HEK293 (cell line): ENCODE data around the gene ARHGEF7.
A peak's percentile ranks its signal among the peaks of the same experiment; 100 is the strongest.

Source experiments
- CTCF ChIA-PET: fragments of 350-600 bp; formaldehyde crosslinking; extraction: SDS; loops from one replicate; lab custom pipeline; 2021; ENCODE audit warnings: antibody characterized with exemption; lab: Yijun Ruan, JAX
- POLR2A ChIA-PET: fragments of 300-600 bp; formaldehyde crosslinking; extraction: SDS; loops from one replicate; lab custom pipeline; 2020; ENCODE audit warnings: antibody characterized with exemption, inconsistent platforms; lab: Yijun Ruan, JAX
- H3K27ac ChIP-seq: fragments of 200-500 bp; sonication (Bioruptor generic); 2 replicates; pipeline ENCODE4 v1.5.1; 2014; ENCODE audit warnings: low read depth, low read length, control low read depth, inconsistent platforms; ENCODE audit errors: extremely low read depth
- H3K36me3 ChIP-seq, 2 experiments: fragments of 200-500 bp in 1 of 2; sonication (Bioruptor generic) in 1 of 2; 1 replicate in 1 of 2; 2 replicates in 1 of 2; pipeline ENCODE4 v1.5.1; 2014 to 2017; ENCODE audit warnings: inconsistent platforms in 2 of 2, low read length in 2 of 2; ENCODE audit not compliant: control insufficient read depth in 2 of 2, insufficient read depth in 1 of 2
- H3K4me1 ChIP-seq: fragments of 200-500 bp; sonication (Bioruptor generic); 2 replicates; pipeline ENCODE4 v1.5.1; 2014; ENCODE audit warnings: mild to moderate bottlenecking, low read length, inconsistent platforms; ENCODE audit not compliant: control insufficient read depth, insufficient read depth
- H3K4me3 ChIP-seq: 2 replicates; pipeline ENCODE4 v1.5.1; 2011; ENCODE audit warnings: low read depth, mild to moderate bottlenecking, control low read depth, low read length, moderate library complexity
- H3K9me3 ChIP-seq: fragments of 200-500 bp; sonication (Bioruptor generic); 2 replicates; pipeline ENCODE4 v1.5.1; 2014; ENCODE audit warnings: low read depth, low read length, inconsistent platforms; ENCODE audit not compliant: control insufficient read depth, insufficient read depth
- BCL11B ChIP-seq: fragments of 450-650 bp; formaldehyde crosslinking; IDR thresholded peaks from 2 replicates; pipeline ENCODE4 v1.5.1; 2016; ENCODE audit warnings: low read depth, missing biosample characterization, missing genetic modification characterization
- FEZF1 ChIP-seq: fragments of 450-650 bp; formaldehyde crosslinking; IDR thresholded peaks from 2 replicates; pipeline ENCODE4 v1.5.1; 2016; ENCODE audit warnings: missing biosample characterization, missing genetic modification characterization
- SALL2 ChIP-seq: fragments of 450-650 bp; formaldehyde crosslinking; IDR thresholded peaks from 2 replicates; pipeline ENCODE4 v1.5.0; 2017; ENCODE audit warnings: missing biosample characterization, mild to moderate bottlenecking, missing genetic modification characterization, borderline replicate concordance
- SP2 ChIP-seq: fragments of 450-650 bp; formaldehyde crosslinking; IDR thresholded peaks from 2 replicates; pipeline ENCODE4 v1.5.1; 2016; ENCODE audit warnings: missing biosample characterization, missing genetic modification characterization
- TCF7L2 ChIP-seq: IDR thresholded peaks from 2 replicates; pipeline ENCODE4 v1.6.1; 2011; ENCODE audit warnings: low read depth, mild to moderate bottlenecking, inconsistent platforms, low read length, moderate library complexity, borderline replicate concordance
- TRIM28 ChIP-seq: IDR thresholded peaks from 2 replicates; pipeline ENCODE4 v1.6.1; 2011; ENCODE audit warnings: low read length, control low read depth, borderline replicate concordance
- ZBTB6 ChIP-seq: fragments of 450-650 bp; formaldehyde crosslinking; IDR thresholded peaks from 2 replicates; pipeline ENCODE4 v1.5.1; 2017; ENCODE audit warnings: missing biosample characterization, missing genetic modification characterization
- ZIC2 ChIP-seq: fragments of 450-650 bp; formaldehyde crosslinking; IDR thresholded peaks from 2 replicates; pipeline ENCODE4 v1.5.1; 2016; ENCODE audit warnings: missing biosample characterization, missing genetic modification characterization
- ZNF133 ChIP-seq: fragments of 450-650 bp; formaldehyde crosslinking; IDR thresholded peaks from 2 replicates; pipeline ENCODE4 v1.5.1; 2016; ENCODE audit warnings: missing biosample characterization, missing genetic modification characterization
- ZNF138 ChIP-seq: fragments of 450-650 bp; formaldehyde crosslinking; IDR thresholded peaks from 2 replicates; pipeline ENCODE4 v1.5.1; 2016; ENCODE audit warnings: missing biosample characterization, missing genetic modification characterization, borderline replicate concordance
- ZNF140 ChIP-seq: fragments of 450-650 bp; formaldehyde crosslinking; IDR thresholded peaks from 2 replicates; pipeline ENCODE4 v1.5.1; 2016; ENCODE audit warnings: missing biosample characterization, missing genetic modification characterization
- ZNF211 ChIP-seq: fragments of 450-650 bp; formaldehyde crosslinking; IDR thresholded peaks from 2 replicates; pipeline ENCODE4 v1.5.1; 2016; ENCODE audit warnings: low read depth, missing biosample characterization, missing genetic modification characterization
- ZNF394 ChIP-seq: fragments of 450-650 bp; formaldehyde crosslinking; IDR thresholded peaks from 2 replicates; pipeline ENCODE4 v1.5.1; 2016; ENCODE audit warnings: missing biosample characterization, missing genetic modification characterization, mild to moderate bottlenecking, moderate library complexity, borderline replicate concordance
- ZNF449 ChIP-seq: fragments of 450-650 bp; formaldehyde crosslinking; IDR thresholded peaks from 2 replicates; pipeline ENCODE4 v1.5.1; 2017; ENCODE audit warnings: missing biosample characterization, mild to moderate bottlenecking, missing genetic modification characterization, moderate library complexity
- ZNF549 ChIP-seq: fragments of 450-650 bp; IDR thresholded peaks from 2 replicates; pipeline ENCODE4 v1.5.1; 2018; ENCODE audit warnings: missing biosample characterization, missing genetic modification characterization, mild to moderate bottlenecking, inconsistent platforms, moderate library complexity
- ZNF610 ChIP-seq: fragments of 450-650 bp; formaldehyde crosslinking; IDR thresholded peaks from 2 replicates; pipeline ENCODE4 v1.5.1; 2016; ENCODE audit warnings: missing biosample characterization, missing genetic modification characterization, borderline replicate concordance
- ZNF621 ChIP-seq: fragments of 450-650 bp; formaldehyde crosslinking; IDR thresholded peaks from 2 replicates; pipeline ENCODE4 v1.5.1; 2017; ENCODE audit warnings: missing biosample characterization, missing genetic modification characterization
- ZNF792 ChIP-seq: fragments of 450-650 bp; formaldehyde crosslinking; IDR thresholded peaks from 2 replicates; pipeline ENCODE4 v1.5.1; 2016; ENCODE audit warnings: missing biosample characterization, missing genetic modification characterization
- ZSCAN5A ChIP-seq: fragments of 450-650 bp; formaldehyde crosslinking; IDR thresholded peaks from 2 replicates; pipeline ENCODE4 v1.5.1; 2016; ENCODE audit warnings: missing biosample characterization, missing genetic modification characterization
- TF ChIP-seq, protein P1 (sequence below): fragments of 450-650 bp; formaldehyde crosslinking; IDR thresholded peaks from 2 replicates; pipeline ENCODE4 v1.5.1; 2016; ENCODE audit warnings: missing biosample characterization, missing genetic modification characterization
- TF ChIP-seq, protein P2 (sequence below): sonication (generic); formaldehyde crosslinking; IDR thresholded peaks from 2 replicates; pipeline ENCODE4 v1.8.1; 2022; ENCODE audit warnings: mild to moderate bottlenecking, moderate library complexity, missing genetic modification reagents

The ARHGEF7 gene

GRCh38 chr13:111211789-111212516 is 96.8 kb downstream of the ARHGEF7 start (continued):
- TF ChIP-seq ZBTB6 (tag by site-specific recombination), result no peak
- TF ChIP-seq ZNF138 (tag by site-specific recombination), result no peak
- TF ChIP-seq ZNF449, result no peak
- no peak for TF ChIP-seq TCF7L2
- 0 out of 2 replicates have a peak, but pooled peaks have one; percentile 15 for TF ChIP-seq ZIC2
- TF ChIP-seq ZNF133 (tag by site-specific recombination), result peak; percentile 75
- no peak for TF ChIP-seq ZNF140 (tag by site-specific recombination)
- TF ChIP-seq SP2, result no peak
- no peak for TF ChIP-seq ZNF610 (tag by site-specific recombination)
- TF ChIP-seq ZNF394 (tag by site-specific recombination), result no peak
- TF ChIP-seq ZNF621 (tag by site-specific recombination), result no peak
- peak; percentile 37; the same call in 1 of the 2 replicates for TF ChIP-seq TRIM28
- TF ChIP-seq SALL2, result no peak

DNA sequence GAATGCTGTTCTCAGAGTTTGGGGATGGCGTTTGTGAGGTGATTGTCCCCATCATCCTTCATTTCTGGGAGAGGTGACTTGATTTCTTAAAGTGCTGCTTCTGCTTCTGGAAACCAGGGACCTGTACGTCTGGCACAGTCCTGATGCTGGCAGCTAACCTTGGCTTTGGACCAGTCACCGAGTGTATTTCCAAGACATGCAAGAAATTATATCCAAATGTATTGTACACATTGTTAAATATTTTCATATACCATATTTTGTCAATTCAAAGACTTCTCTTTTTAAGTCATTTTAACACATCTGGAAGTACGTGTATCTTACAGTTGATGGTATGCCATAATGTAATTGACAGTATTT is 97.4 kb downstream of the ARHGEF7 start:
- ChIA-PET CTCF (no interaction called here), POLR2A (no interaction called here)
- TF ChIP-seq ZNF138 (tag by site-specific recombination) (no peak), ZSCAN5A (tag by site-specific recombination) (no peak), ZNF792 (tag by site-specific recombination) (no peak), ZNF211 (tag by site-specific recombination) (no peak), FEZF1 (tag by site-specific recombination) (no peak), ZIC2 (no peak), ZNF549 (tag by site-specific recombination) (no peak), BCL11B (tag by site-specific recombination) (no peak)
- TF ChIP-seq, protein P1, sequence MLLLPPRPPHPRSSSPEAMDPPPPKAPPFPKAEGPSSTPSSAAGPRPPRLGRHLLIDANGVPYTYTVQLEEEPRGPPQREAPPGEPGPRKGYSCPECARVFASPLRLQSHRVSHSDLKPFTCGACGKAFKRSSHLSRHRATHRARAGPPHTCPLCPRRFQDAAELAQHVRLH (tag by site-specific recombination), result no peak
- TF ChIP-seq, protein P2, sequence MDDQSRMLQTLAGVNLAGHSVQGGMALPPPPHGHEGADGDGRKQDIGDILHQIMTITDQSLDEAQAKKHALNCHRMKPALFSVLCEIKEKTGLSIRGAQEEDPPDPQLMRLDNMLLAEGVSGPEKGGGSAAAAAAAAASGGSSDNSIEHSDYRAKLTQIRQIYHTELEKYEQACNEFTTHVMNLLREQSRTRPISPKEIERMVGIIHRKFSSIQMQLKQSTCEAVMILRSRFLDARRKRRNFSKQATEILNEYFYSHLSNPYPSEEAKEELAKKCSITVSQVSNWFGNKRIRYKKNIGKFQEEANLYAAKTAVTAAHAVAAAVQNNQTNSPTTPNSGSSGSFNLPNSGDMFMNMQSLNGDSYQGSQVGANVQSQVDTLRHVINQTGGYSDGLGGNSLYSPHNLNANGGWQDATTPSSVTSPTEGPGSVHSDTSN (CRISPR knock-in tag), result no peak
- Histone ChIP-seq H3K36me3 (no peaks in the 10 kb centered on the region), H3K9me3 (no peaks in the 10 kb centered on the region), H3K4me1 (no peaks in the 10 kb centered on the region), H3K27ac (no peak overlapping the region), H3K4me3 (no peak overlapping the region)
